BE2C (cell line): ENCODE results near the gene LBP.

Source experiments
- DNase-seq: peaks from one replicate; pipeline ENCODE4 v3.0.0-alpha.2; 2020
- H3K27me3 ChIP-seq: fragments of 250-450 bp; sonication (Bioruptor Pico); 2 replicates; pipeline ENCODE4 v1.5.1; 2020; ENCODE audit warnings: mild to moderate bottlenecking
- H3K36me3 ChIP-seq: fragments of 250-450 bp; sonication (Bioruptor Pico); 2 replicates; pipeline ENCODE4 v1.5.1; 2020; ENCODE audit warnings: mild to moderate bottlenecking
- H3K4me1 ChIP-seq: fragments of 250-450 bp; sonication (Bioruptor Pico); 2 replicates; pipeline ENCODE4 v1.5.1; 2020
- H3K4me3 ChIP-seq: 2 replicates; pipeline ENCODE4 v1.5.1; 2011; ENCODE audit warnings: low read depth, low read length
- H3K9me3 ChIP-seq: fragments of 250-450 bp; sonication (Bioruptor Pico); 2 replicates; pipeline ENCODE4 v1.5.1; 2020
- TF ChIP-seq, protein P1 (sequence below): IDR thresholded peaks from 2 replicates; pipeline ENCODE4 v1.5.1; 2012; ENCODE audit warnings: mild to moderate bottlenecking, low read depth, low read length

LBP gene

GRCh38 chr20:38340693-38341092 is 5.6 kb upstream of the LBP start:
- no peak for DNase-seq

DNA sequence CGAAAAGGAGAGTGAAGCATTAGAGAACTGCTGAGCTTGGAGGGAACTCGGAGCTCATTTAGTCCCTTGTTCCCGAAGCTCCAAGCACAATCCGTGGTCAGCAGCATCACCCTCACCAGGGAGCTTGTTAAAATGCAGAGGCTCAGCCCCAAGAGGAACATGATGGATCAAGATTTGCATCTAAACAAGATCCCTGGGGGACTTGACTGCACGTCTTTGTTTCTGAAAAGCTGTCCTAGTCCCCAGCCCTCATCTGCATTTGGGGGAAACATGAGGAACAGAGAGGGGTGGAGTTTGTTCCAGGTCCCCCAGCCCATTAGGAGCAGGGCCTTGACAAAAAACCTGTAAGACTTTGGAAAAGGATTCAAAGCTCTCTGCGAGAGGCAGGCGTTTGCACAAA is 4.1 kb upstream of the LBP start:
- Histone ChIP-seq H3K4me3 (no peak overlapping the region), H3K4me1 (no peaks in the 10 kb centered on the region), H3K9me3 (no peaks in the 10 kb centered on the region), H3K27me3 (no peaks in the 10 kb centered on the region), H3K36me3 (no peaks in the 10 kb centered on the region)
- TF ChIP-seq, protein P1, sequence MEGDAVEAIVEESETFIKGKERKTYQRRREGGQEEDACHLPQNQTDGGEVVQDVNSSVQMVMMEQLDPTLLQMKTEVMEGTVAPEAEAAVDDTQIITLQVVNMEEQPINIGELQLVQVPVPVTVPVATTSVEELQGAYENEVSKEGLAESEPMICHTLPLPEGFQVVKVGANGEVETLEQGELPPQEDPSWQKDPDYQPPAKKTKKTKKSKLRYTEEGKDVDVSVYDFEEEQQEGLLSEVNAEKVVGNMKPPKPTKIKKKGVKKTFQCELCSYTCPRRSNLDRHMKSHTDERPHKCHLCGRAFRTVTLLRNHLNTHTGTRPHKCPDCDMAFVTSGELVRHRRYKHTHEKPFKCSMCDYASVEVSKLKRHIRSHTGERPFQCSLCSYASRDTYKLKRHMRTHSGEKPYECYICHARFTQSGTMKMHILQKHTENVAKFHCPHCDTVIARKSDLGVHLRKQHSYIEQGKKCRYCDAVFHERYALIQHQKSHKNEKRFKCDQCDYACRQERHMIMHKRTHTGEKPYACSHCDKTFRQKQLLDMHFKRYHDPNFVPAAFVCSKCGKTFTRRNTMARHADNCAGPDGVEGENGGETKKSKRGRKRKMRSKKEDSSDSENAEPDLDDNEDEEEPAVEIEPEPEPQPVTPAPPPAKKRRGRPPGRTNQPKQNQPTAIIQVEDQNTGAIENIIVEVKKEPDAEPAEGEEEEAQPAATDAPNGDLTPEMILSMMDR, result no peak
- no peak for DNase-seq

More at GRCh38 chr20:38340693-38341092, 5.6 kb upstream of the LBP start:
- Histone ChIP-seq H3K36me3 (no peaks in the 10 kb centered on the region), H3K27me3 (no peaks in the 10 kb centered on the region), H3K4me1 (no peaks in the 10 kb centered on the region), H3K4me3 (no peak overlapping the region), H3K9me3 (no peaks in the 10 kb centered on the region)
- TF ChIP-seq, protein P1, result no peak

DNA sequence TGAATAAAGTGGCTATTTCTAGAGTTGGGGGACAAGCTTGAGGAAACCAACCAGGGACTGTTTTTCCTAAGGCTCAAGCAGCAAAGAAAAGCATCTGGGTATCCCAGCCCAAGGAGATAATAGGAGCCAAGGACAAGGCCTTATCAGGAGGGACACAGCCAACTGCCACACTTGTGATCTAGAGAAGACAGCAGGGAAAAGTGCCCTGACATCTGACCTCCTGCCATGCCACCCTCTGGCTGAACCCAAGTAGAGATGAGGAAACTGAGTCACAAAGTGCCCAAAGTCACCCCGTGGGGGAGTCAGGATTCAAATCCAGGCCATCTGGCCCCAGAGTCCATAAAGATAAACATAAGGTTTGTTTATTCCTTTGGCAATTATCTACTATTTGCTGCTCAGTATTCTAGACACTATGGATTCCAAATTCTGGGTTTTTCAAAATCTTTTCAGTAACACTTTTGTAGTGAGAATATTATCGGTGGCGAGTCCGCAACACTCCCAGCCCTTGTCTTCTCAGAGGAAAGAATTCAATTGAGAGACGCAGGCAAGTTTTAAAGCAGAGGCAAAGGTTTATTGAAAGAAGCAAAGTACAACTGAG is 3.5 kb upstream of the LBP start:
- Histone ChIP-seq H3K4me1 (no peaks in the 10 kb centered on the region), H3K9me3 (no peaks in the 10 kb centered on the region), H3K4me3 (no peak overlapping the region), H3K27me3 (no peaks in the 10 kb centered on the region), H3K36me3 (no peaks in the 10 kb centered on the region)
- DNase-seq, result no peak
- TF ChIP-seq, protein P1, result no peak

GRCh38 chr20:38343311-38344106 is 2.8 kb upstream of the LBP start:
- Histone ChIP-seq H3K9me3 (no peaks in the 10 kb centered on the region), H3K36me3 (no peaks in the 10 kb centered on the region), H3K27me3 (no peaks in the 10 kb centered on the region), H3K4me3 (no peak overlapping the region), H3K4me1 (no peaks in the 10 kb centered on the region)
- no peak for DNase-seq
- TF ChIP-seq, protein P1, result no peak

DNA sequence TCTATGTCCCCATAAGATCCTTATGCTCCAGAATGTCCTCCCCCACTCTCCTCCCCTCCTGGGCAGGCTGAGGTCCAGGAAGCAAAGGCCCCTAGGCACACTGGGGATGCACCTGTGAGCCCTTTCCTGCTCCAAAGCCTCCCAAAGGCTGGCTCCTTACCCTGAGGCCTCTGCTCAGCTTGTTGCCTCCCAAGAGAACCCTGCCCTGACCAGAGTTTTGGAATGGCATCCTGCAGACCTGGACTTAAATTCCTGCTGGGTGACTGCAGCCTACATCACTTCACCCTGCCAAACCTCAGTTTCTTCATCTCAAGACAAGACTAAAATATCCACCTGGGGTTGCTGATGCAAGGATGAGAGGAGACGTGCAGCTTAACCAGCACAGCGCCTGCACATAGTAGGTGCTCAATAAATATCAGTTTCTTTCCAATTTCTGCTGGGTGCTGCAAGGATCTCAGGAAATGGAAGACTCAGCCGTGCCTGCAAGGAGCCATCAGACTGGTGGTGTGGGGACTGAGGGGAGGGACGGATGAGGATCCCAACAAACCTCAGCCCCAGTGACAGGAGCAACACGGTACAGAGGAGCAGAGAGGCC is 2.1 kb upstream of the LBP start:
- Histone ChIP-seq H3K4me1 (no peaks in the 10 kb centered on the region), H3K9me3 (no peaks in the 10 kb centered on the region), H3K36me3 (no peaks in the 10 kb centered on the region), H3K27me3 (no peaks in the 10 kb centered on the region), H3K4me3 (no peak overlapping the region)
- DNase-seq, result no peak
- TF ChIP-seq, protein P1, result no peak

GRCh38 chr20:38345643-38346042 is 639 bp upstream of the LBP start:
- H3K27me3 ChIP-seq, result no peaks in the 10 kb centered on the region
- no peak for DNase-seq
- H3K4me3 ChIP-seq, result no peak overlapping the region
- H3K36me3 ChIP-seq, result no peaks in the 10 kb centered on the region
- no peaks in the 10 kb centered on the region for H3K9me3 ChIP-seq
- TF ChIP-seq, protein P1, result no peak
- H3K4me1 ChIP-seq, result no peaks in the 10 kb centered on the region
